ENCODE measurements around the gene SCAMP2.

DNA sequence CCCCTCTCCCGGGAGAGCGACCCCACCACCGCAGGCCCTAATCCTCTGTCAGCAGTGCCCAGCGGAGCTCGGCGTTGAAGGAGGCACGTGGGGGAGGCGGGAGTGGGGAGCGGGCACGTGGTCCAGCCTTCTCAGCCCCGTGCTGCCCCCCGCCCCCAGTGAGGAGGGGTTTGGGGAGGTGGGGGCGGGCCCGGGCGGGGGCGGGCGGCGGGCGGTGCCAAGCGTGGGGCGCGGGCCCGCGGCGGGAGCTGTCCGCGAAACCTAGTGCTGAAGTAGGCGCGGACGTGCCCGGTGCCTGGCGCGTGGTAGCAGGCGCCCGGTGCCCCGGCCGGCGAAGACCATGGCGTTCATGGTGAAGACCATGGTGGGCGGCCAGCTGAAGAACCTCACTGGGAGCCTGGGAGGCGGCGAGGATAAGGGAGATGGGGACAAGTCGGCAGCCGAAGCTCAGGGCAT lies 46.8 kb downstream of the SCAMP2 start, which contains the start of gene CPLX3:
- TF ChIP-seq, protein P1, sequence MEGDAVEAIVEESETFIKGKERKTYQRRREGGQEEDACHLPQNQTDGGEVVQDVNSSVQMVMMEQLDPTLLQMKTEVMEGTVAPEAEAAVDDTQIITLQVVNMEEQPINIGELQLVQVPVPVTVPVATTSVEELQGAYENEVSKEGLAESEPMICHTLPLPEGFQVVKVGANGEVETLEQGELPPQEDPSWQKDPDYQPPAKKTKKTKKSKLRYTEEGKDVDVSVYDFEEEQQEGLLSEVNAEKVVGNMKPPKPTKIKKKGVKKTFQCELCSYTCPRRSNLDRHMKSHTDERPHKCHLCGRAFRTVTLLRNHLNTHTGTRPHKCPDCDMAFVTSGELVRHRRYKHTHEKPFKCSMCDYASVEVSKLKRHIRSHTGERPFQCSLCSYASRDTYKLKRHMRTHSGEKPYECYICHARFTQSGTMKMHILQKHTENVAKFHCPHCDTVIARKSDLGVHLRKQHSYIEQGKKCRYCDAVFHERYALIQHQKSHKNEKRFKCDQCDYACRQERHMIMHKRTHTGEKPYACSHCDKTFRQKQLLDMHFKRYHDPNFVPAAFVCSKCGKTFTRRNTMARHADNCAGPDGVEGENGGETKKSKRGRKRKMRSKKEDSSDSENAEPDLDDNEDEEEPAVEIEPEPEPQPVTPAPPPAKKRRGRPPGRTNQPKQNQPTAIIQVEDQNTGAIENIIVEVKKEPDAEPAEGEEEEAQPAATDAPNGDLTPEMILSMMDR (IDR thresholded peaks at IDR 0.05): no peak
- no peak for TF ChIP-seq POLR2AphosphoS5 (IDR thresholded peaks at IDR 0.05)
